GM13976 (cell line): ENCODE measurements around the gene DST.

ENCODE experiments used
- DNase-seq: peaks from one replicate; pipeline ENCODE4 v3.0.0; 2012; ENCODE audit warnings: low spot score
- in situ Hi-C: fragments of 300-500 bp; cut with MboI; formaldehyde crosslinking; loops from one replicate; pipeline ENCODE4 v1.12.0; 2022; ENCODE audit warnings: low sequenced_read_pairs, mixed read lengths, inconsistent platforms; ENCODE audit not compliant: unreplicated experiment
- TF ChIP-seq, protein P1 (sequence below): IDR thresholded peaks from 2 replicates; pipeline ENCODE4 v1.5.1; 2012; ENCODE audit warnings: borderline replicate concordance, mild to moderate bottlenecking; ENCODE audit not compliant: insufficient read depth; ENCODE audit errors: extremely low read depth, missing control alignments, control extremely low read depth

The DST gene

DNA sequence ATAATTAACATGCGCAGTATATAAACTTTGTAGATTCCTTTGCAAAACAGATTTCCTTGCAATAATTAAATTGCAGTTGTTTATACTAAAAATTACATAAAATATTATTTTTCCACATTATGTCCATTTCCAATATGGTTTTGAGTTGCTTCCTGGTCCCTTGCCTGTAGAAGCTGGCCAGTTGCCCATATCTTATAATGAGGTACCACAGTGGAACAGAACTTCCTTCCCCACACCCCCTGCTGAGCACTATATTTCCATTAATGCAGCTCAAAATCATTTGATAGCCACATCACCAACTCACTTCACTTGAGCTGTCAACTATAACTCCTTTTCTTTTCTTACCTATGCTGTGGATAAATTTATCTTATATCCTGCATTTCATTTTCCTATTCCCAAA is 194.6 kb downstream of the DST start:
- TF ChIP-seq, protein P1, sequence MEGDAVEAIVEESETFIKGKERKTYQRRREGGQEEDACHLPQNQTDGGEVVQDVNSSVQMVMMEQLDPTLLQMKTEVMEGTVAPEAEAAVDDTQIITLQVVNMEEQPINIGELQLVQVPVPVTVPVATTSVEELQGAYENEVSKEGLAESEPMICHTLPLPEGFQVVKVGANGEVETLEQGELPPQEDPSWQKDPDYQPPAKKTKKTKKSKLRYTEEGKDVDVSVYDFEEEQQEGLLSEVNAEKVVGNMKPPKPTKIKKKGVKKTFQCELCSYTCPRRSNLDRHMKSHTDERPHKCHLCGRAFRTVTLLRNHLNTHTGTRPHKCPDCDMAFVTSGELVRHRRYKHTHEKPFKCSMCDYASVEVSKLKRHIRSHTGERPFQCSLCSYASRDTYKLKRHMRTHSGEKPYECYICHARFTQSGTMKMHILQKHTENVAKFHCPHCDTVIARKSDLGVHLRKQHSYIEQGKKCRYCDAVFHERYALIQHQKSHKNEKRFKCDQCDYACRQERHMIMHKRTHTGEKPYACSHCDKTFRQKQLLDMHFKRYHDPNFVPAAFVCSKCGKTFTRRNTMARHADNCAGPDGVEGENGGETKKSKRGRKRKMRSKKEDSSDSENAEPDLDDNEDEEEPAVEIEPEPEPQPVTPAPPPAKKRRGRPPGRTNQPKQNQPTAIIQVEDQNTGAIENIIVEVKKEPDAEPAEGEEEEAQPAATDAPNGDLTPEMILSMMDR, result no peak
- no peak for DNase-seq
- in situ Hi-C loops, result no loop called here

DNA sequence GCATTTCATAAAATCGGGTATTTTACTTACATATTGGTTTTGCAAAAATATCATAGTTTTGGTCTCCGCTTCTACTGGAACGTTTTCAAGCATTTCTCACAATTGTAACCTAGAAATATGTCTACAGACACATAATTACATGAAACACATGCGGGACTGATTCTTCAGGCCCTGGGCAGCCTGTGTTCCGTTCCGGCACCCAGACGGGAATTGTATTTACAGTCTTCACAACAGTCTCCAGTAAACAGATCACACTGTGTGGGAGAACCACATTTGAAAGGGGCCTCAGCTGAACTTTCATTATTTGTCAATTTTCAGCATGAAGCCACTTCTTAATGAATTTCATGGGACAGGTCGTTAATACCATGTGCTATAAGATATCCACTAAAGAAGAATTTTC is 196.9 kb downstream of the DST start:
- DNase-seq, result no peak
- in situ Hi-C loops, result no loop called here

DNA sequence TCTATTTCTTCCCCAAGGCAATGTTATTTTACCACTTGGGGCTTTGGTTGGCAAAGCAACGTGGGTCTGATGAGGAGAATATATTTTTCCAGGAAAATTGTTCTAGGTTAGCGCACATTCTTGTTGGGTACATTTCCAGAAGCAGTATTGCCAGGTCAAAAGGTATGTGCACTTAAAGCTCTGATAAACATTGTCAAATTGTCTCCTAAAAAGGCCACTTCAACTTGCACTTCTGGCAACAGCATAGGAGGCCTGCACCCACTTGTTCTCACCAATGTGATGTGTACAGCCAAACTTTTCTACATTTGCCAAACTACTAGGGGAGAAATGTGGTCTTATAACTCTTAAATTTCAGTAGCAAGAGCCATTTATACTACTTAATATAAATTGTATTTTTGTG is 197.8 kb downstream of the DST start:
- in situ Hi-C loops, result no loop called here
- DNase-seq, result no peak
- TF ChIP-seq, protein P1, result no peak

More for the DNA sequence above, 196.9 kb downstream of the DST start:
- TF ChIP-seq, protein P1, result no peak

DNA sequence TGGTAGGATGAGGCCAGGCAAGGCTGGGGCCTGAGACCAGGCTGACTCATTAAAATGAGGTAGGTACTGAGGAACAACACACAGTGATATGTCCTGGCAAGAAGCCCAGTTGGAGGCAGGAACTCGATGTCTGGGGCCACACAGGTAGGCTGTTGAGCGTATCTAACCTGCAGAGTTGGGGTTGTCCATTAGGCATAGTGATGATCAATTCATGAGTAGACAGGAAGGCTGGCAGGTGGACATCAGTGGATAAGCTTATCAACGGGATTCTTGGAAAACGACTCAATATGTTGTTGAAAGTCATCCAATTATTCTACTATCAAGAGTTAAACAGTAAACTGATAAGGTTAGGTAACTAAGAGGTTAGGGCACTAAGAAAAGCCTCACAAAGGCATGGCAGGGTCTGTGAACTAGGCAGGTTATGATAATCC is 202.1 kb downstream of the DST start:
- in situ Hi-C loops, result no loop called here
- no peak for DNase-seq
- TF ChIP-seq, protein P1, result no peak

DNA sequence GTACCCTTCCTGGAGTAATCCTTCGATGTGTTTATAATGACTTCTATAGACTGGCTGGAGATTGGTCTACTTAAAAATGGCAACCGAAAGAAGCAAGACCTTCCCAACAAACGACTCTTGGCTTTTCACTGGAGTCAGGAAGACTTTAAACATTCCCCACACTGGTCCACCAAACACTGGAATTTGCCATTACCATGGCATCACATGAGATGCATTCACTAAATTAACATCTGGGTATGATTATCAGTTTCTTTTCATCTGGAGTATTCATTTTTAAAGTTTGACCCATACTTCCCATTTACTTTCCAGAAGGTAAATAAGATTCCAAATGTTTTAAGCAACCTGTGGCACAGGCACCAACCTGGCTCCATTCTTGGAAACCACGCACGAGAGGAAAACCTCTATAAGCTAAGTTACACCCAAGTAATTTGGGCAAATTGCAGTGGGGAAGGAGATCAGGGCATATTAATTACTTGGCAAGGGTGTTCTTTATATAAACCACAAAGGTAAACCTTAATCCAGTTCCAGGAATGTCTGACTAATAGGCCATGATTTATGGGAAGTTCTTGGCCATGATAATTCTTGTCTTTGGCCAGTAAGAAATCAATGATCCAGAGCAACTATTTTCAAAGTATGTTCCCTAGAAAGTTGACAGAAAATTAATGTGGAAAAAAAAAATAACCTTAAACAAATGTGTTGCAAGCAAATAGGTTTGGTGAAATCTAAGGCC is 205.4 kb downstream of the DST start:
- DNase-seq, result no peak
- TF ChIP-seq, protein P1, result no peak
- in situ Hi-C loops, result no loop called here

DNA sequence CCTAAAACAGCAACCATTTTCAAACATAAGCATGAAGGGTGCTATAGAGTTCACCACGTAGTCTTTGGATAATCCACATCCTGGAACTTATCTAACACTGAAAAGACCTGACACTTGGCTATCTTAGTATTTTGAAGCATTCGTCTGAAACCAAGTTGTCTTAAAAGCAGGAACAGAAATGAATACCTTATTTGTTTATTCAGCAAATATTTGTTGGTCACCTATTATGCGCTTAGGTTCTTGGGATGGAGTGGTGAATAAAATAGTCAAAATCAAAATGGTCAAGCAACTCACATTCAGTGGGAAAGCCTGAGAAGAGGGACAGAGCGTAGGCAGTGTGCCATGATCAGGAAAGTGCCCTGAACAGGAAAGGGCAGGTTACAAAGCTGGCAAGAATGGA is 206.9 kb downstream of the DST start:
- in situ Hi-C loops, result no loop called here
- DNase-seq, result no peak
- TF ChIP-seq, protein P1, result no peak
